ENCODE data around the gene C17orf113. TPM values are rescaled to one million over a fixed set of nuclear protein-coding genes. Genes with fewer than 3 reads are reported as not detected.

C17orf113 gene
- total RNA-seq, 2 donors from 2014 or later: 0.21 to 0.54 TPM

GRCh38 chr17:41992576-41992975 is 57.8 kb downstream of the C17orf113 start:
- H3K36me3 ChIP-seq: peaks cover 74% of the 10 kb centered on the region
- no peak overlapping the region for H3K27ac ChIP-seq
- no peaks in the 10 kb centered on the region for H3K9me3 ChIP-seq
- H3K4me3 ChIP-seq: no peak overlapping the region
- no peak for TF ChIP-seq CTCF (IDR thresholded peaks at IDR 0.05)
- ATAC-seq (ENCODE audit: insufficient number of reproducible peaks, low FRiP score, low read depth) (no peak), DNase-seq (ENCODE audit: low spot score) (no peak)
- no peaks in the 10 kb centered on the region for H3K4me1 ChIP-seq (ENCODE audit: control insufficient read depth in 1 of 2, low read depth in 2 of 2)
- H3K27me3 ChIP-seq (replicated peaks; ENCODE audit: insufficient read depth): no peaks in the 10 kb centered on the region

GRCh38 chr17:41989702-41990419 is 60.5 kb downstream of the C17orf113 start:
- DNase-seq (ENCODE audit: low spot score): no peak
- no peak for ATAC-seq (ENCODE audit: insufficient number of reproducible peaks, low FRiP score, low read depth)

GRCh38 chr17:41988418-41988817 is 62.0 kb downstream of the C17orf113 start:
- Histone ChIP-seq H3K9me3 (no peaks in the 10 kb centered on the region), H3K27ac (no peak overlapping the region), H3K4me3 (no peak overlapping the region), H3K4me1 (ENCODE audit: control insufficient read depth in 1 of 2, low read depth in 2 of 2) (no peaks in the 10 kb centered on the region), H3K27me3 (replicated peaks; ENCODE audit: insufficient read depth) (no peaks in the 10 kb centered on the region), H3K36me3 (peaks cover 64% of the 10 kb centered on the region)
- ATAC-seq (ENCODE audit: insufficient number of reproducible peaks, low FRiP score, low read depth): no peak
- DNase-seq (ENCODE audit: low spot score): no peak
- TF ChIP-seq CTCF (IDR thresholded peaks at IDR 0.05): no peak

More at GRCh38 chr17:41989702-41990419, 60.5 kb downstream of the C17orf113 start:
- TF ChIP-seq CTCF (IDR thresholded peaks at IDR 0.05): no peak
- no peaks in the 10 kb centered on the region for H3K4me1 ChIP-seq (ENCODE audit: control insufficient read depth in 1 of 2, low read depth in 2 of 2)
- no peaks in the 10 kb centered on the region for H3K9me3 ChIP-seq
- peaks cover 63% of the 10 kb centered on the region for H3K36me3 ChIP-seq
- no peak overlapping the region for H3K4me3 ChIP-seq
- H3K27ac ChIP-seq: no peak overlapping the region
- no peaks in the 10 kb centered on the region for H3K27me3 ChIP-seq (replicated peaks; ENCODE audit: insufficient read depth)

Other genes with a start within 250 kb of the C17orf113 start
- 10 to 100 TPM; 20.7 to 41.0 TPM for gene P3H4, start 238.7 kb downstream of the C17orf113 start, total RNA-seq
- gene FKBP10, start 237.6 kb downstream of the C17orf113 start, total RNA-seq: 100 to 1,000 TPM; 125 to 188 TPM
- 10 to 100 TPM; 62.1 to 69.7 TPM for gene NT5C3B, start 214.4 kb downstream of the C17orf113 start, total RNA-seq
- gene KLHL10, start 212.8 kb downstream of the C17orf113 start, total RNA-seq: not detected
- gene KLHL11, start 185.2 kb downstream of the C17orf113 start, total RNA-seq: 10 to 100 TPM; 22.6 to 28.6 TPM
- gene ACLY, start 131.7 kb downstream of the C17orf113 start, total RNA-seq: 10 to 100 TPM; 76.3 to 81.5 TPM
- 1 to 10 TPM; 1.1 to 2.2 TPM for gene ODAD4, start 120.0 kb downstream of the C17orf113 start, total RNA-seq
- gene CNP, start 83.8 kb downstream of the C17orf113 start, total RNA-seq: 10 to 100 TPM; 32.4 to 56.3 TPM
- 10 to 100 TPM; 61.2 to 80.6 TPM for gene DNAJC7, start 33.2 kb downstream of the C17orf113 start, total RNA-seq
- 10 to 100 TPM; 43.8 to 46.2 TPM for gene NKIRAS2, start 30.5 kb downstream of the C17orf113 start, total RNA-seq
- gene ZNF385C, start 47.9 kb upstream of the C17orf113 start, total RNA-seq: not detected
- gene DHX58, start 62.1 kb upstream of the C17orf113 start, total RNA-seq: 10 to 100 TPM; 13.7 to 18.5 TPM
- gene KAT2A, start 70.8 kb upstream of the C17orf113 start, total RNA-seq: 10 to 100 TPM; 26.4 to 31.3 TPM
- gene HSPB9, start 72.2 kb upstream of the C17orf113 start, total RNA-seq: not detected
- 100 to 1,000 TPM in 1 of 2 donors, 10 to 100 TPM in 1; 89.2 to 158 TPM for gene RAB5C, start 104.4 kb upstream of the C17orf113 start, total RNA-seq
- under 1 TPM in 1 of 2 donors, not detected in 1; 0.21 TPM for gene KCNH4, start 130.5 kb upstream of the C17orf113 start, total RNA-seq
- not detected for gene HCRT, start 134.9 kb upstream of the C17orf113 start, total RNA-seq
- 10 to 100 TPM; 45.8 to 56.1 TPM for gene GHDC, start 143.9 kb upstream of the C17orf113 start, total RNA-seq
- 100 to 1,000 TPM in 1 of 2 donors, 10 to 100 TPM in 1; 95.2 to 117 TPM for gene STAT5B, start 225.8 kb upstream of the C17orf113 start, total RNA-seq
- 10 to 100 TPM; 65.5 to 69.8 TPM for gene STAT5A, start 237.9 kb upstream of the C17orf113 start, total RNA-seq